HTERT RPE-1 (cell line): Measurements from ENCODE around the gene MTURN.

Experiments used
- in situ Hi-C: fragments of 300-500 bp; cut with MboI; formaldehyde crosslinking; loops from 4 replicates; pipeline ENCODE4 v1.14.3; 2020; ENCODE audit warnings: low sequenced_read_pairs

Gene MTURN

DNA sequence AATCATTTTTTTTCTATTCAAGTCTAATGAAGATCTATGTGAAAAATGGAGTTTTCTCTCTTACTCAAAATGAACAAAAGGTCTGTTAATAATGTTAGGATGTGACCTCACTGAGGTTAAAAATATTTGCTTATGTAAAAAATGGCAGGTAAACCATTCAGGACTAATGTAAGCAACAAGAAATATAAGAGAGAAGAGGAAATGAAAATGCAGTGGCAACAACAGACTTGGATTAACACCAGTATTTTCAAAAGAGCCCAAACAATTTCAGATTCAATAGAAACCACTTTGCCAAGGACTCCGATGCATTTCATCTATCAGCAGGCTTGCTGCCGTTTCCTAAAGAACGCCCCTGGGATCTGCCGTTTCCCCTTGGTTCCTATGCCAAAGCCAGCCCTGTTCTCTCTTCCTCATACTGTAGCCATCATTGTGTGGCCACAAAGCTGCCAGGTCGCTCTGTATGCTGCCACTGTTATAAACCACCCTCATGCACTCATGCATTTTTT lies 66.4 kb downstream of the MTURN start:
- in situ Hi-C loops = no loop called here

DNA sequence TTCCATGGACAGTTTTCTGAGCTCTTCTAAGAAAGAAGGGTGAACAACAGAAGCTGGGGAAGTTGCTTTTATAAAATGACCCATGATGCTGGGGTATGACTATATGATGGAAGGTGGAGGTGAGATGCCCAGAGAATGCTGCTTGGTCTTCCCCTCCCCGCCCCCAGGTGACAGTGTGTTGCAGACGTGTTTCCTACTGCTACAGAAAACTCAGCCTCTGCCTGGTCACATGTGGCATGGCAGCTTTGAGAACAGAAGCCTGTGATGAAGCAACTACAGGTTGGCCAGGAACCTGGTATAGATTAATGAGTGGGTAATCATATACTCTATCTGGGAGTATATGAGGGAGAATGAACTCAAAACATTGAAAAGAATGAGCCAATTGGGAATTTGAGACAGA lies 67.1 kb downstream of the MTURN start:
- in situ Hi-C loops = no loop called here

DNA sequence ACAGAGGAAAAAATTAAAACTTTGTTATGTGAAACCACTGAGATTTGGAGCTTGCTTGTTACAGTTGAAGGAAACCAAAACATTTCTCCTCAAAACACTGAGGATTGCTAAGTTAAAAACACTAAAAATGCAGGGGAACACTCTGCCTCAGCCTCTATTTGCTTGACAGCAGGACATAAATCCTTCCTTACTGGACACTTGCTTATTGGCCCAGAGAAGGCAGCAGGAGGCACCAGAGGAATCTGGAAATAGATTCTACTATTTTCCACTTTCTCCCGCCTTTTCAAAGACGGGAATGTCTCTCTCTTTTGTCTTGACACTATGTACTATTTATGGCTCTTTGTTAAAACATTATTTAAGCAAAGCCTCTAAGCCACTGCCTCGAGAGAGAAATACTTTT lies 67.9 kb downstream of the MTURN start:
- in situ Hi-C loops = no loop called here

DNA sequence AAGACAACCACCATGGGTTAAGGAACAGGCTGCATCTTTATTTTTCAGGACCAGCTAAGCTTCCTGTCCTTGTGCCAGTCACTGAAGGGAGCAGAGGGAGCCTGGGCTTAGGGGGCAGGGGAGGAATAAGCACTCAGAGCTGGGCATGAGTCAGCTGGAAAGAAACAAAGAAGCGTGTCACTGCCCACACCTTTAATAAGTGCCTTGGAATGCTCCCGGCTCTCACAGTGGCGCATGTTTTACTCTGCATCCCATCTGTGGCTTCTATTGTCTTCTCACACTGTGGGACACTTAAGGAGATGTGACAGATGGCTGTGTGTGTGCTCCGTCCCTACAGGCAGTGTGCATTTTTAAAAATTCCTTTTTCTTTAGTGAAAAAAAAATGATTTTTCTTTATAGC lies 71.7 kb downstream of the MTURN start:
- in situ Hi-C loops = no loop called here

DNA sequence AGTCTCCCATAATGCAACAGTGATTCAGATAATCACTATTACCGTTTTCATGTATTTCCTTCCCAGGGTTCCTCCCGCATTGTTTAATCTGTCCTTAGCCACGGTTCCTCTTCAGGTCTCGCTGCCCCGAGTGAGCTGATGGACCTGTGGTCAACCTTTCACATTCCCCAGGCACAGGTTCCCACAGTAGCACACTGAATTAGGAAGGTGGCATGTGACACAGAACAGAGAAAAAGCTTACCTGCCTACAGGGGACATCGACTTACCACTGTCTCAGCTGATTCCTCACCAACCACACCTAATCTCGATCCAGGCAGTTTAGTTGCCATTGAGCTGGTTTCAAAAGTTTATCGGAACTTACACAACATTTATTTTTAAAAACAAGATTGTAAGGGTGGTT lies 72.2 kb downstream of the MTURN start:
- in situ Hi-C loops = no loop called here

DNA sequence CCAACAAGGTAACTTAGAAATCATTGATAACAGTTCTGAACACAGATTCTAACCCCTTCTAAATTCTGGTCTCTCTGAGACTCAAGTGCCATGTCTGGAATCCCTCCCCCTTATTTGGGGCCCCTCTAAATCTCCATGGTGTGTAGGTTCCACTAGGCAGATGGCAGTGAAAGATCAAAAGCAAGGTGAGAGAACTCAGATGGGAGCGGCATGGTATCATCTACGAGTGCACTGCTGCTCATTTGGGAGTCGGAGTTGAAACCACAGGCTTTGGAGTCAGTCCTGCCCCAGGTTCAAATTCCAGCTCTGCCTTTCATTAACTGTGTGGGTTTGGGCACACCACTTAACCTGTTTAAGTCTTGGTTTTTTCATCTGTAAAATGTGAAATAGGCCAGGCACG lies 72.6 kb downstream of the MTURN start:
- in situ Hi-C loops = no loop called here

DNA sequence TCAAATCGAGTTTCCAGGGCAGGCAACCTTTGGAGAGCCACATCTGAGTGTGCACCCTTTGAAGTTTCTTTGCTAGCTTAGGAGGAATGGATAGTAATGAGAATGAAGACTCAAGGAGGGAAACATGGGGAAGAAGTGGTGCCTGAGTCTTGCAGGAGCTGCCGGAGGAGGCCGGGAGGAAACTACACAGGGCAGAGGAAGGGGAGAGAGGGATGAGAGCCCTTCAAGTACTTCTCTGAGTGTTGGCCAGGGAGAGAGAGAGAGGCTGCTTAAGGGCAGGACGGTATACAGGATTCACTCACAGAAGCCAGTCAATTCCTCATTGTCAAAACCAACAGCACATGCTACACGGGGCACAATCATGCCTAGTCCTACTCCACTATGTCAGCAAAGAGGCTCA lies 75.2 kb downstream of the MTURN start:
- in situ Hi-C loops = no loop called here
